GM21786 (cell line): ENCODE results near the gene TAF8.
A peak's percentile ranks its signal among the peaks of the same experiment; 100 is the strongest.
"Not testable (repeated sequence)": the region's sequence is repeated elsewhere in the genome, so short reads cannot be mapped to it uniquely, and the experiment has no call there.

Experiments
- ATAC-seq: cut with Tn5 transposase; IDR thresholded peaks from one replicate; pipeline ENCODE4 v1.9.1; 2021; ENCODE audit not compliant: unreplicated experiment

Gene TAF8

GRCh38 chr6:42028234-42029061 is 21.9 kb upstream of the TAF8 start:
- ATAC-seq = no peak

GRCh38 chr6:42029062-42029685 is 21.1 kb upstream of the TAF8 start:
- no peak for ATAC-seq

GRCh38 chr6:42029881-42030280 is 20.4 kb upstream of the TAF8 start:
- no peak for ATAC-seq

GRCh38 chr6:42030585-42031506 is 19.5 kb upstream of the TAF8 start:
- no peak for ATAC-seq

- no peak for ATAC-seq
Observed at GRCh38 chr6:42032366-42032765, 18.0 kb upstream of the TAF8 start.

GRCh38 chr6:42037669-42038068 is 12.7 kb upstream of the TAF8 start:
- ATAC-seq = not testable (repeated sequence)

GRCh38 chr6:42038163-42038562 is 12.2 kb upstream of the TAF8 start:
- ATAC-seq = no peak

- no peak for ATAC-seq
Observed at GRCh38 chr6:42038811-42039408, 11.4 kb upstream of the TAF8 start.

GRCh38 chr6:42040856-42041480 is 9.4 kb upstream of the TAF8 start:
- no peak for ATAC-seq

- no peak for ATAC-seq
Observed at GRCh38 chr6:42041481-42042053, 8.8 kb upstream of the TAF8 start.

- no peak for ATAC-seq
Observed at GRCh38 chr6:42042108-42042507, 8.2 kb upstream of the TAF8 start.

- ATAC-seq = peak; percentile 31
Observed at GRCh38 chr6:42043787-42044475, 6.4 kb upstream of the TAF8 start.

GRCh38 chr6:42045538-42046460 is 4.5 kb upstream of the TAF8 start:
- no peak for ATAC-seq

GRCh38 chr6:42046464-42047212 is 3.7 kb upstream of the TAF8 start:
- ATAC-seq = no peak

GRCh38 chr6:42047213-42047590 is 3.1 kb upstream of the TAF8 start:
- ATAC-seq = no peak

GRCh38 chr6:42047790-42048405 is 2.4 kb upstream of the TAF8 start:
- no peak for ATAC-seq

- no peak for ATAC-seq
Observed at GRCh38 chr6:42049116-42049809, 1.1 kb upstream of the TAF8 start.
